Measurements from ENCODE around the gene COL9A3.

DNA sequence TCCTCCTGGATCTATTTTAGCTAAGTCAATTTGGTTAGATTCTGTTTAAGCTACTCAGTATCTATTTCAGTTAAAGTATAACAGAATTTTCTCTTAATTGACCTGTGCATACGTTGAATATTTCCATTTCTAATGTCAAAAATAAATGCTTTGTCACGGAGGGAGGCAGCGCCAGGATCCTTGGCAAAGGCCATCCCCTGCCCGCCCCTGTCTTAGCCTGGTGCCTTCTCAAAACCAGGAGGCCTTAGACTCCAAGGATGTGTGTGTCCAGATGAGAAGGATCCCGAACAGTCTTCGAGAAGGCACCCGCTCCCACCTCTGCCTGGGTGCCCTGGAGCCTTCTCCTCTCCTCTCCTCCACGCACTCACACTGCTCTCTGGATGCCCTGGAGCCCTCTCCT lies 22.4 kb downstream of the COL9A3 start:
- TF ChIP-seq, protein P1, sequence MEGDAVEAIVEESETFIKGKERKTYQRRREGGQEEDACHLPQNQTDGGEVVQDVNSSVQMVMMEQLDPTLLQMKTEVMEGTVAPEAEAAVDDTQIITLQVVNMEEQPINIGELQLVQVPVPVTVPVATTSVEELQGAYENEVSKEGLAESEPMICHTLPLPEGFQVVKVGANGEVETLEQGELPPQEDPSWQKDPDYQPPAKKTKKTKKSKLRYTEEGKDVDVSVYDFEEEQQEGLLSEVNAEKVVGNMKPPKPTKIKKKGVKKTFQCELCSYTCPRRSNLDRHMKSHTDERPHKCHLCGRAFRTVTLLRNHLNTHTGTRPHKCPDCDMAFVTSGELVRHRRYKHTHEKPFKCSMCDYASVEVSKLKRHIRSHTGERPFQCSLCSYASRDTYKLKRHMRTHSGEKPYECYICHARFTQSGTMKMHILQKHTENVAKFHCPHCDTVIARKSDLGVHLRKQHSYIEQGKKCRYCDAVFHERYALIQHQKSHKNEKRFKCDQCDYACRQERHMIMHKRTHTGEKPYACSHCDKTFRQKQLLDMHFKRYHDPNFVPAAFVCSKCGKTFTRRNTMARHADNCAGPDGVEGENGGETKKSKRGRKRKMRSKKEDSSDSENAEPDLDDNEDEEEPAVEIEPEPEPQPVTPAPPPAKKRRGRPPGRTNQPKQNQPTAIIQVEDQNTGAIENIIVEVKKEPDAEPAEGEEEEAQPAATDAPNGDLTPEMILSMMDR (IDR thresholded peaks at IDR 0.05) = no peak
- TF ChIP-seq POLR2A (IDR thresholded peaks at IDR 0.05; ENCODE audit: low read depth) = no peak
- no peak for TF ChIP-seq EP300 (IDR thresholded peaks at IDR 0.05)
- TF ChIP-seq POLR2AphosphoS5 (IDR thresholded peaks at IDR 0.05) = no peak

All from esophagus muscularis mucosa (tissue), 4 donors.